Cardiac fibroblast (primary cell): Measurements from ENCODE around the gene CDH22.

Experiments used
- DNase-seq, 2 donors: peaks; one replicate each; pipeline versions ENCODE4 v3.0.0 to v3.0.0-alpha.2; 2010; ENCODE audit warnings: low read depth in 2 of 2
- H3K4me3 ChIP-seq, 2 donors: replicated peaks in 1 of 2; 1 replicate in 1 of 2; 2 replicates in 1 of 2; pipeline ENCODE4 v1.5.1; 2011; ENCODE audit warnings: low read depth in 2 of 2, low read length in 2 of 2, mild to moderate bottlenecking in 2 of 2, moderate library complexity in 1 of 2
- TF ChIP-seq, protein P1 (sequence below): IDR thresholded peaks from one replicate; pipeline ENCODE4 v1.5.1; 2011; ENCODE audit warnings: low read depth, mild to moderate bottlenecking, low read length, inconsistent platforms

Gene CDH22

DNA sequence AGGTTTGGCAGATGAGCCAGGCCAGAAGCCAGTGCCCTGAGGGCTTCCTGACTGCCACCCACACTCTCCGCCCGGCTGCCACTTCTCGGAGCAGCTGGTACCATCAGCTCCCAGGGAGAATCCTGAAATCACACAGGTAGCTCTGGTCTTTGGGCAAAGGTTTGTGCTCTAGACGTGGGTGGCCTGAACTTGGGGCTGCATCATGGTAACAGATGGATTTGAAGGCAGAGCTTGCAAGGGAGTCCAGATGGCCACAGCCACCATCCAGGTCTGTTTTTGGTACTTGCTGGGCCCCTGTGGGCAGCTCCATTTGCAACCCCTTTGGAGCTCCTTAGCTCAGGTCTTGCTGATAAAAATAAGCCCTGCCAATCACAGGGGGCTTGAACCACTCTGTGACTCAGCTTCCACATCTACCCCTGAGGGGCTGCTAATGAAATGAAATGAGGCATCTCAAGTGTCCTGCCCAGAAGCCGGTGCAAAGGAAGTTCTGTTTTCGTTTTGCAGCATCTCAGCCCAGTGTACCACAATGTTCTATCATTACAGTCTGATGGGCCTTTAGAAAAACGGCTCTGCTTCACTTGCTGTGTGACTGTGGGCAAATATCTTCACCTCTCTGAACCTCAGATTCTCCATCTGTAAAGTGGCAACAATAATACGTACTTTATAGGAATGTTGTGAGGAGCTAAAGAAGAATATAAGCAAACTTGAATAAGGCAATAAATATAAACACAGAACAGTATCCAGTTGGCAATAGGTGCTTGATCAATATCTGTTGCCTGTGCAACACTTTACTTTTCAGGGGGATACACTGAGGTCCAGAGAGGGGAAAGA lies 25.1 kb upstream of the CDH22 start:
- no peak overlapping the region for H3K4me3 ChIP-seq
- DNase-seq: no peak
- TF ChIP-seq, protein P1, sequence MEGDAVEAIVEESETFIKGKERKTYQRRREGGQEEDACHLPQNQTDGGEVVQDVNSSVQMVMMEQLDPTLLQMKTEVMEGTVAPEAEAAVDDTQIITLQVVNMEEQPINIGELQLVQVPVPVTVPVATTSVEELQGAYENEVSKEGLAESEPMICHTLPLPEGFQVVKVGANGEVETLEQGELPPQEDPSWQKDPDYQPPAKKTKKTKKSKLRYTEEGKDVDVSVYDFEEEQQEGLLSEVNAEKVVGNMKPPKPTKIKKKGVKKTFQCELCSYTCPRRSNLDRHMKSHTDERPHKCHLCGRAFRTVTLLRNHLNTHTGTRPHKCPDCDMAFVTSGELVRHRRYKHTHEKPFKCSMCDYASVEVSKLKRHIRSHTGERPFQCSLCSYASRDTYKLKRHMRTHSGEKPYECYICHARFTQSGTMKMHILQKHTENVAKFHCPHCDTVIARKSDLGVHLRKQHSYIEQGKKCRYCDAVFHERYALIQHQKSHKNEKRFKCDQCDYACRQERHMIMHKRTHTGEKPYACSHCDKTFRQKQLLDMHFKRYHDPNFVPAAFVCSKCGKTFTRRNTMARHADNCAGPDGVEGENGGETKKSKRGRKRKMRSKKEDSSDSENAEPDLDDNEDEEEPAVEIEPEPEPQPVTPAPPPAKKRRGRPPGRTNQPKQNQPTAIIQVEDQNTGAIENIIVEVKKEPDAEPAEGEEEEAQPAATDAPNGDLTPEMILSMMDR: no peak

- DNase-seq: no peak
- H3K4me3 ChIP-seq: no peak overlapping the region
- TF ChIP-seq, protein P1: no peak
Observed at GRCh38 chr20:46332373-46333160, 24.3 kb upstream of the CDH22 start.

DNA sequence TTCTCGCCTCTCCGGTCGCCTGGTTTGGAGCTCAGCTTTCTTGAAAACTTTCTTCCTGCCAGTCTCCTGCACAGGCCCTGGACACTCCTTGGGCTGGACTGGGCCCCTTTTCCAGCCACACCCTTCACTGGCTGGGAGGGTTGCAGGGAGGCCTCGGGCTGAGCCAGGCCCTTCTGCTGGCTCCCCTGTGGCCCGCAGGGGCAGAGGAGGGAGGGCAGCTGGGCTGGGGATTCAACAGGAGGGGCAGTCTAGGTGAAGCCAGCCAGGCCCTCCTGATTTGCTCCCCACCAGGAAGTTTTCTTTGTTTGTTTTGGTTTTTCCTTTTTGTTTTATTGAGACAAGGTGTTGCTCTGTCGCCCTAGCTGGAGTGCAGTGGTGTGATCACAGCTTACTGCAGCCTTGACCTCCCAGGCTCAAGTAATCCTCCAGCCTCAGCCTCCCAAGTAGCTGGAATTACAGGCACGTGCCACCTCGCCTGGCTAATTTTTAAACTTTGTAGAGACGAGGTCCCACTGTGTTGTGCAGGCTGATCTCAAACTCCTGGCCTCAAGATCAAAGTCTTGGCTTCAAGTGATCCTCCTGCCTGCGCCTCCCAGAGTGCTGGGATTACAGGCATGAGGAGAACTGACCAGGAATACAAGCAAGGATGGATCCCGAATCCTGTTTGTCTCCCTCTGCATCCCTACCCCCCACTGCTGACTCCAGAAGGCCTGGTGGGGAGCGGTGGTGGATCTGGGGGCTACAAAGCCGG lies 23.5 kb upstream of the CDH22 start:
- no peak overlapping the region for H3K4me3 ChIP-seq
- DNase-seq: no peak
- TF ChIP-seq, protein P1: no peak

DNA sequence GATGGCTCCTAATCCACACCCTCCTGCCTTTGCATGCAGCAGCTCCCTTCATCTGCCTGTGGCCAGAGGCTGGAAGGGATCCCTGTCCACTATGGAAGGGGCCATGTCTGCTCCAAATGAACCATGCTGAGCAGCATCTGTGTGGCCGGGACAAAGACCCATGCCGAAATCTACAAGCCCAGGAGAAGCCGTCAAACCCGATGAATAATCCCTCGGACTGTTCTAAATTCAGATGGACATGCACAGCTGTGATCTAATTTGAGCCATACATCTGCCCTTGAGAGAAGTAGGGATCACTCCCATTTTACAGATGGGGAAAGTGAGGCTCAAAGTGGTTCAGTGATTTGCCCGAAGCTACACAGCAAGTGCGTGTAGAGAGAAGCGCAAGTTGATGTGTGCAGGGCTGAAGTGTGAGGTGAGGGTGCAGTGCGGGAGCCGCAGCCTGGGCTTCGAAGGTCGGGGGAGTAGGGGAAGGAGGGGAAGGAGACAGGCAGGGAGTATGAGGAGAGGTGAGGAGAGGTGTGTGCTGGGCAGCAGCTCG lies 22.6 kb upstream of the CDH22 start:
- no peak overlapping the region for H3K4me3 ChIP-seq
- no peak for DNase-seq
- TF ChIP-seq, protein P1: no peak

DNA sequence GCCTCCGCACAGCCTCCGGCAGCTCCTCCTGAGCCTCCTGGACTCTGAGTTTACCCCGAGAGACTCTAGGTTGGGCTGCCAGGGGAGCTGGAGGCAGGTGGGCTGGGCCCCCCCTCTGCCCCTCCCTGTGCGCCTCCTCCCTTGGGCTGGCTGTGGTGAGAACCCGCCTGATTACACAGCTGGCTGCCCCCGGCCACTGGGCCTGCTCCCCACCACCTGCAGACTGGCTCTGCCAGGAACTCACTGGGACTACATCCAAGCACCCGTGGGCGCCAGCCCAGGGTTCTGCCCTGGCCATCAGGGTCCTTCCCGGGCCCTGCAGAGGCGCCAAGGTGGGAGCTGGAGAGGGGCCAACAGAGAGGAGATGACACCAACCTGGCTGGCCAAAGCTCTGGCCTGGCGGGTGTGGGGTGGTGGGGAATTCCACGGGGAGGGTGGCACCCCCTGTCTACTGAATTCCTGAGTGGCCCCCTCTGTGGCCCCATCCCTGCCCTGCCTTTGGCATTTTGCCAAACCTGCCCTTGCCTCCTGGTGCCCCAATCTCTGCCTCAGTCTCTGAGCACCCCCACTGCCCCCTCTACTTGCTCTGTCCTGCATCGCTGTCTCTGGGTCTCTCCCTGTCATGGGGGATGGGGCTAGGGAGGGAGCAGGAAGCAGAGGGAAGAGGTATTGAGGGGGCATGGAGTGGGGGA lies 21.9 kb upstream of the CDH22 start:
- no peak for DNase-seq
- TF ChIP-seq, protein P1: no peak

More for the DNA sequence above, 21.9 kb upstream of the CDH22 start:
- H3K4me3 ChIP-seq: no peak overlapping the region
